DOHH2 (cell line): ENCODE data around the gene GPR4.

Experiments
- EZH2phosphoT487 ChIP-seq: fragments of 200-600 bp; sonication (generic); IDR thresholded peaks from 2 replicates; pipeline ENCODE4 v1.6.1; 2017; ENCODE audit warnings: borderline replicate concordance, mild to moderate bottlenecking, antibody characterized with exemption, low read length, moderate library complexity, mixed read lengths
- TF ChIP-seq, protein P1 (sequence below): fragments of 200-600 bp; sonication (generic); IDR thresholded peaks from one replicate; pipeline ENCODE4 v1.5.1; 2014; ENCODE audit warnings: antibody characterized with exemption, mild to moderate bottlenecking, low read depth, low read length; ENCODE audit not compliant: poor library complexity, severe bottlenecking

GRCh38 chr19:45636902-45637301, 34.9 kb upstream of the GPR4 start:
- TF ChIP-seq, protein P1, sequence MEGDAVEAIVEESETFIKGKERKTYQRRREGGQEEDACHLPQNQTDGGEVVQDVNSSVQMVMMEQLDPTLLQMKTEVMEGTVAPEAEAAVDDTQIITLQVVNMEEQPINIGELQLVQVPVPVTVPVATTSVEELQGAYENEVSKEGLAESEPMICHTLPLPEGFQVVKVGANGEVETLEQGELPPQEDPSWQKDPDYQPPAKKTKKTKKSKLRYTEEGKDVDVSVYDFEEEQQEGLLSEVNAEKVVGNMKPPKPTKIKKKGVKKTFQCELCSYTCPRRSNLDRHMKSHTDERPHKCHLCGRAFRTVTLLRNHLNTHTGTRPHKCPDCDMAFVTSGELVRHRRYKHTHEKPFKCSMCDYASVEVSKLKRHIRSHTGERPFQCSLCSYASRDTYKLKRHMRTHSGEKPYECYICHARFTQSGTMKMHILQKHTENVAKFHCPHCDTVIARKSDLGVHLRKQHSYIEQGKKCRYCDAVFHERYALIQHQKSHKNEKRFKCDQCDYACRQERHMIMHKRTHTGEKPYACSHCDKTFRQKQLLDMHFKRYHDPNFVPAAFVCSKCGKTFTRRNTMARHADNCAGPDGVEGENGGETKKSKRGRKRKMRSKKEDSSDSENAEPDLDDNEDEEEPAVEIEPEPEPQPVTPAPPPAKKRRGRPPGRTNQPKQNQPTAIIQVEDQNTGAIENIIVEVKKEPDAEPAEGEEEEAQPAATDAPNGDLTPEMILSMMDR: no peak
- no peak for TF ChIP-seq EZH2phosphoT487
